ENCODE data around the gene ZFPL1.

The ZFPL1 gene

DNA sequence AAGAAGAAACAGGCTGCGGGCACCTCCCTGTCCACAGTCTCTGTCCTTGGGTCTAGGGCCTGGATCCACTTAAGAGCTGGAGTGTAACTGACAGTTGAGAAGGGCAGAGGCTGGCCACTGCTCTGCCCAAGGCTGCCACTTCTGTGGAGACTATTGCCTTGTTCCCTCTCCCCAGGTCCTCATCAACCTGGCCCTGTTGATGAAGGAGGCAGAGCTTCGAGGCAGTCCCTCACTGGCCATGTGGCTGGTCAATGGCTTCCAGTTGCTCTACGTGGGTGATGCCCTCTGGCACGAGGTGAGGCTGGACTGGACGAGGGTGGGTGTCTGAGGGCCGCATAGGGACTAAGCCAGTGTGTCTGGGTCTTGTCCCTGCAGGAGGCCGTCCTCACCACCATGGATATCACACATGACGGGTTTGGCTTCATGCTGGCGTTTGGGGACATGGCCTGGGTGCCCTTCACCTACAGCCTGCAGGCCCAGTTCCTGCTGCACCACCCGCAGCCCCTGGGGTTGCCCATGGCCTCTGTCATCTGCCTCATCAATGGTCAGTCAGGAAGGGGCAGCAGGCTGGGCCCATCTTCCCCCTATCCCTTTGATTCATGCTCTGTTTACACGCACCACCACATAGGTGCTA is 30.6 kb downstream of the ZFPL1 start:
- Mint-ChIP-seq H3K27me3 (ENCODE audit: low read depth) (no peaks in the 10 kb centered on the region), H3K4me3 (peak overlapping the region; percentile 90 to 99 (median 97)), H3K27ac (peak overlapping the region in 2 of 3 experiments; percentile 91 to 97)

DNA sequence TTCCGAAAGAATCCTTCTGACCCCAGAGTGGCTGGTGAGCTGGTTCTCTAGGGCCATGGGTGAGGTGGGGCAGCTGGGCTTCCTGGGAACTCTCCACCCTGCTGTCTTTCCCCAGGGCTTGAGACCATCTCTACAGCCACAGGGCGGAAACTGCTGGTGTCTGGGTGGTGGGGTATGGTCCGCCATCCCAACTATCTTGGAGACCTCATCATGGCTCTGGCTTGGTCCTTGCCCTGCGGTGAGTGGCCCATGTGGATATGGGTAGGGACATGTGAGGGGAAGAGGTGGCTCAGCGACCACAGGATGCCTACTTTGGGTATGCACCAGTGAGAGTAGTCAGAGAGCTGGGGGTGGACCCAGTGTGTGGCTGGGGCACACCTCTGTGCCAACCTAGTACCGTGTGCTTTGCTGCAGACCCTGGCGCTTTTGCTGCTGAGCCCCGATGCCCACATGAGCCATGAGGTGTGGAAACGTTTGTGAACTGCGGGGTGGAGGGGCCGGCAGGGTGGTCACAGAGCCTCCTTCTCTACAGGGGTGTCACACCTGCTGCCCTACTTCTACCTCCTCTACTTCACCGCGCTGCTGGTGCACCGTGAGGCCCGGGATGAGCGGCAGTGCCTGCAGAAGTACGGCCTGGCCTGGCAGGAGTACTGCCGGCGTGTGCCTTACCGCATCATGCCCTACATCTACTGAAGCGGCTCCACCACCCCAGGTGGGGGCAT is 31.5 kb downstream of the ZFPL1 start:
- no peaks in the 10 kb centered on the region for H3K9me3 Mint-ChIP-seq
- H3K36me3 Mint-ChIP-seq (ENCODE audit: low read depth), result peaks cover 19% of the 10 kb centered on the region
- H3K27ac Mint-ChIP-seq, result peak overlapping the region in 1 of 3 experiments; percentile 27
- peak overlapping the region; percentile 90 to 97 (median 90) for H3K4me3 Mint-ChIP-seq
- H3K4me1 Mint-ChIP-seq, result peaks cover 20% of the 10 kb centered on the region
- H3K27me3 Mint-ChIP-seq (ENCODE audit: low read depth), result no peaks in the 10 kb centered on the region
- TF ChIP-seq, protein P1, sequence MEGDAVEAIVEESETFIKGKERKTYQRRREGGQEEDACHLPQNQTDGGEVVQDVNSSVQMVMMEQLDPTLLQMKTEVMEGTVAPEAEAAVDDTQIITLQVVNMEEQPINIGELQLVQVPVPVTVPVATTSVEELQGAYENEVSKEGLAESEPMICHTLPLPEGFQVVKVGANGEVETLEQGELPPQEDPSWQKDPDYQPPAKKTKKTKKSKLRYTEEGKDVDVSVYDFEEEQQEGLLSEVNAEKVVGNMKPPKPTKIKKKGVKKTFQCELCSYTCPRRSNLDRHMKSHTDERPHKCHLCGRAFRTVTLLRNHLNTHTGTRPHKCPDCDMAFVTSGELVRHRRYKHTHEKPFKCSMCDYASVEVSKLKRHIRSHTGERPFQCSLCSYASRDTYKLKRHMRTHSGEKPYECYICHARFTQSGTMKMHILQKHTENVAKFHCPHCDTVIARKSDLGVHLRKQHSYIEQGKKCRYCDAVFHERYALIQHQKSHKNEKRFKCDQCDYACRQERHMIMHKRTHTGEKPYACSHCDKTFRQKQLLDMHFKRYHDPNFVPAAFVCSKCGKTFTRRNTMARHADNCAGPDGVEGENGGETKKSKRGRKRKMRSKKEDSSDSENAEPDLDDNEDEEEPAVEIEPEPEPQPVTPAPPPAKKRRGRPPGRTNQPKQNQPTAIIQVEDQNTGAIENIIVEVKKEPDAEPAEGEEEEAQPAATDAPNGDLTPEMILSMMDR (IDR thresholded peaks at IDR 0.05; ENCODE audit: unreplicated experiment in 3 of 3), result no peak

More for the DNA sequence above, 30.6 kb downstream of the ZFPL1 start:
- H3K9me3 Mint-ChIP-seq, result no peaks in the 10 kb centered on the region
- H3K4me1 Mint-ChIP-seq, result peaks cover 20% of the 10 kb centered on the region
- TF ChIP-seq, protein P1 (IDR thresholded peaks at IDR 0.05; ENCODE audit: unreplicated experiment in 3 of 3), result no peak
- peaks cover 13% of the 10 kb centered on the region for H3K36me3 Mint-ChIP-seq (ENCODE audit: low read depth)

DNA sequence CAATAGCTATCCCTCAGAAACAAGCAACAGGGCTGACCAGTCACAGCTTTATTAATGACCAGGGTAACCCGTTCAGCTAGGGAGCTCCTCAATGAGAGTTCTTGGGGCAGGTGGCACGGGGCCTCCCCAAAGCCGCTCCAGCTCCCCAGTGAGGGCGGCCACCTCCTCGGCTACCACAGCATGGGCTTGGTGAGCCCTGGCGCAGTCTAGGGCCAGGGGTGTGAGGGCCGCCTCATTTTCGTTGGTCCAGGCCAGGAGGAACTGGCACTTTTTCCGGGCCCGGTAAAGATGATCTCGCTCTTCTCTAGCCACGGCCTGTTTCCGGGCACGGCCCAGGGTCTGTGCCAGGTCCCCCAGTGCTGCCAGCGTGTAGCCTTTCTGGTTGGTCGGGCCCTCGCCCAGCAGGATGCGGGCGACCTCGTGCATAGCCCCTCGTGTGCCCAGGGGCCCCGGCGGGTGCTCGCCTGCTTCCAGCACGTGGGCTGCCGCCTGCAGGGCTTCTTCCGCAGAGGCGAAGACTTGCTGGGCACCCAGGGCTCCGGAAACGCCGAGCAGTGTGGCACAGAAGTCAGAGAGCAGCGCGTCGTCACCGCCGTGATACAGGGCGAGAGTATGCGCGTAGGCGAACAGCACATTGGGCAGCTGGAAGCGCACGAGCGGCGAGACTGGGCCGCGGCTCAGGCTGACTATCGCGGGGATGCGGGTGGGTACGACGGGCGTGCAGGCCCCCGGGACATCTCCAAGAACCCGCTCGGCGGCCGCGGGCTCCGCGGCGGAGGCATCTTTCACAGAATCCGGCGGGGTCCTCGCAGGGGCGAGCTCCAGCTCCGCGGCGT is 32.6 kb downstream of the ZFPL1 start:
- Mint-ChIP-seq H3K27ac (peak overlapping the region in 2 of 3 experiments; percentile 76 to 92), H3K36me3 (ENCODE audit: low read depth) (peaks cover 25% of the 10 kb centered on the region), H3K4me1 (peaks cover 26% of the 10 kb centered on the region), H3K4me3 (peak overlapping the region; percentile 90 to 97 (median 90)), H3K9me3 (no peaks in the 10 kb centered on the region), H3K27me3 (ENCODE audit: low read depth) (no peaks in the 10 kb centered on the region)
- TF ChIP-seq, protein P1 (IDR thresholded peaks at IDR 0.05; ENCODE audit: unreplicated experiment in 3 of 3), result no peak

DNA sequence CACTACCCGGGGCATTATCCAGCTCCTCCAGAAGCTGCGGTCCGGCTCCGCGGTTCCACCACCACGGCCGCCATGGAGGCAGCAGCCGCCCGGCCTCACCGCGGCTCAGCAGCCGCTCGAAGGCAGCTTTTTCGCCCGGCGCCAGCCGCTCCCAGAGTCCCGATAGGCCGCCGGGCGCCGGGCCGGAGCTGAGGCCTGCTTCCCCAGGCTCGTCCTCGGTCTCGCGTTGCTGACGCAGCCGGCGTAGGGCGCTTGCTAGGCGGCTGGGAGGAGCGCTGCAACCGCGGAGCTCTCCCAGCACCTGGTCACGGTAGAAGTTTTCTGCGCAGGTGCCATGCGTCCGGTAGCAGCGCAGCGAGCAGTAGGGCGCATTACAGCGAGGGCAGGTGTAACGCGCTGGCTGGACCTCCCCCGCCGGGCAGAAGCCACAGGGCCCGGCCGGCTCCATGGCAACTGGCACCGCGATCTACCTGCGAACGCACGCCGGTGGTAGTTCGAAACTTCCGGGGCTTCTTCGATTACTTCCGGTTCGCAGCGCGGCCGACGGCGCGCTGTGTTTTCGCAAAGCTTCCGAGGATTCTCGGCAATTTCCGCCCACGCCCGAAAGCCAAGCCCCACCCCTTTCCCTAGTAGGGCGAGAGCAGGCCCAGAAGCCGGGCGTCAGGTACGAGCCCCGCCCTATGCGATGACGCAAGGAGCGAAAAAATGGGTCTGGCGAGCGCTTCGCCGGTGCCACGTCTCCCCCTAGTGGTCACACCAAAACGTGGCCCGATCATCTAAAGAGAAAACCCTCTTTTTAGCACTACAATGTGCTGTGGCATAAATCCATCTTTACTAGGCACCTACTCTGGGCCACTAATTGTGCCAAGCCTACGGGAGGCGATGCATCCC is 33.4 kb downstream of the ZFPL1 start, which contains the start of gene ZNHIT2:
Gene ZNHIT2 (minus strand): TSS at position 496 of the 891 bp plus-strand sequence. CDS start 48 bp downstream, at position 448.
- Mint-ChIP-seq H3K9me3 (no peaks in the 10 kb centered on the region), H3K4me3 (peak within 1 kb of the TSS; percentile 90 to 100 (median 90)), H3K27ac (peak within 1 kb of the TSS; percentile 80 to 92 (median 91)), H3K4me1 (peaks cover 35% of the 10 kb centered on the region), H3K27me3 (ENCODE audit: low read depth) (no peaks in the 10 kb centered on the region), H3K36me3 (ENCODE audit: low read depth) (peaks cover 32% of the 10 kb centered on the region)
- TF ChIP-seq, protein P1 (IDR thresholded peaks at IDR 0.05; ENCODE audit: unreplicated experiment in 3 of 3), result peak; percentile 91 to 96 (median 92)

All from nephron (organoid).